Measurements from ENCODE around the gene HELZ2. TPM values are rescaled to one million over a fixed set of nuclear protein-coding genes. Genes with fewer than 3 reads are reported as not detected.

The HELZ2 gene
- total and polyA plus RNA-seq, 2 donors = 13.9 to 14.8 TPM

GRCh38 chr20:63544241-63544957 is 29.6 kb downstream of the HELZ2 start:
- H3K4me3 ChIP-seq (ENCODE audit: low read length in 2 of 2) = no peak overlapping the region
- H3K4me1 ChIP-seq (ENCODE audit: control insufficient read depth in 2 of 2, insufficient read depth in 2 of 2, low read length in 2 of 2) = peaks cover 10 to 25% of the 10 kb centered on the region in 2 donors
- peaks cover 2 to 61% of the 10 kb centered on the region in 2 donors for H3K27me3 ChIP-seq (ENCODE audit: control insufficient read depth in 2 of 2, insufficient read depth in 1 of 2, low read length in 1 of 2)
- WGBS = 92% methylated on average over 27 of the region's 27 CpGs
- H3K27ac ChIP-seq (ENCODE audit: low read depth in 1 of 2, low read length in 1 of 2) = no peak overlapping the region
- DNase-seq (ENCODE audit: low read depth in 6 of 9, low spot score in 9 of 9) = no peak
- H3K36me3 ChIP-seq (ENCODE audit: control insufficient read depth in 2 of 2, insufficient read depth in 2 of 2, low read length in 1 of 2) = no peaks in the 10 kb centered on the region
- peaks cover 0 to 6% of the 10 kb centered on the region in 2 donors for H3K9me3 ChIP-seq (ENCODE audit: control insufficient read depth in 2 of 2, insufficient read depth in 1 of 2, low read length in 1 of 2)

DNA sequence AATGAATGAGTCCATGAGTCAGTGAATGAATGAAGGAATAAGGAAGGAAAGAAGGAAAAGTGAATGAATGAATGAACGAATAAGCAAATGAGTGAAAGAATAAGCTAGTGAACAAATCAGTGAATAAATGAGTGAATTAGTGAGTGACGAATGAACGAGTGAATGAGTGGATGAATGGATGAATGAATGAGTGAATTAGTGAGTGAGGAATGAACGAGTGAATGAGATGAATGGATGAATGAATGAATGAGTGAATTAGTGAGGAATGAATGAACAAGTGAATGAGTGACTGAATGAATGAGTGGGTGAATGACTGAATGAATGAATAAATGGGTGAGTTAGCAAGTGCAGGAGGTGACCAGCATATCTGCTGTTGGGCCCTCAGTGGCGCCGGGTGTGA is 30.3 kb downstream of the HELZ2 start:
- no peak overlapping the region for H3K27ac ChIP-seq (ENCODE audit: low read depth in 1 of 2, low read length in 1 of 2)
- DNase-seq (ENCODE audit: low read depth in 6 of 9, low spot score in 9 of 9) = no peak
- H3K4me3 ChIP-seq (ENCODE audit: low read length in 2 of 2) = no peak overlapping the region
- H3K36me3 ChIP-seq (ENCODE audit: control insufficient read depth in 2 of 2, insufficient read depth in 2 of 2, low read length in 1 of 2) = no peaks in the 10 kb centered on the region
- 94% methylated on average over 6 of the region's 6 CpGs for WGBS
- peaks cover 0 to 6% of the 10 kb centered on the region in 2 donors for H3K9me3 ChIP-seq (ENCODE audit: control insufficient read depth in 2 of 2, insufficient read depth in 1 of 2, low read length in 1 of 2)
- peaks cover 2 to 57% of the 10 kb centered on the region in 2 donors for H3K27me3 ChIP-seq (ENCODE audit: control insufficient read depth in 2 of 2, insufficient read depth in 1 of 2, low read length in 1 of 2)
- H3K4me1 ChIP-seq (ENCODE audit: control insufficient read depth in 2 of 2, insufficient read depth in 2 of 2, low read length in 2 of 2) = peaks cover 9 to 25% of the 10 kb centered on the region in 2 donors

DNA sequence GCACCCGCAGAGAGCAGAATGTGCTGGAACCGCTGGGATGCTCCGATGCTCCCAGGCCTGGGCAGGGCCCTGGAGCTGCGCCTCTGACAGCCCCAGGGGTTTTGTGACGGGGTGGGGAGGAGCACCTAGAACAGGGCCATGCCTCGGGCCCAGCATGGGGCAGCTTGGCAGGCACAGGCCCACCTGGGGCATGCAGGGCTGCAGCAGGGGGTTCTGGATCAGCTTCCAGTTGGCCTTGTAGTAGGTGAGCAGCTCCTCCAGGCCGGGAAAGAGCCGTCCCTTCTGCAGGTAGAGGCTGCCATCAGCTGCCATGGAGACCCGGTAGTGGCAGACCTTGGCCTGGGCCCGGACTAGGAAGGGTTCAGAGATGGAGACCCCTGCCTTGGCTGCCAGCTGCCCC is 30.9 kb downstream of the HELZ2 start:
- no peaks in the 10 kb centered on the region for H3K36me3 ChIP-seq (ENCODE audit: control insufficient read depth in 2 of 2, insufficient read depth in 2 of 2, low read length in 1 of 2)
- H3K27me3 ChIP-seq (ENCODE audit: control insufficient read depth in 2 of 2, insufficient read depth in 1 of 2, low read length in 1 of 2) = peaks cover 2 to 51% of the 10 kb centered on the region in 2 donors
- no peak for DNase-seq (ENCODE audit: low read depth in 6 of 9, low spot score in 9 of 9)
- H3K9me3 ChIP-seq (ENCODE audit: control insufficient read depth in 2 of 2, insufficient read depth in 1 of 2, low read length in 1 of 2) = peaks cover 0 to 6% of the 10 kb centered on the region in 2 donors
- H3K4me1 ChIP-seq (ENCODE audit: control insufficient read depth in 2 of 2, insufficient read depth in 2 of 2, low read length in 2 of 2) = peaks cover 5 to 25% of the 10 kb centered on the region in 2 donors
- 95% methylated on average over 10 of the region's 10 CpGs for WGBS
- no peak overlapping the region for H3K4me3 ChIP-seq (ENCODE audit: low read length in 2 of 2)
- H3K27ac ChIP-seq (ENCODE audit: low read depth in 1 of 2, low read length in 1 of 2) = no peak overlapping the region

DNA sequence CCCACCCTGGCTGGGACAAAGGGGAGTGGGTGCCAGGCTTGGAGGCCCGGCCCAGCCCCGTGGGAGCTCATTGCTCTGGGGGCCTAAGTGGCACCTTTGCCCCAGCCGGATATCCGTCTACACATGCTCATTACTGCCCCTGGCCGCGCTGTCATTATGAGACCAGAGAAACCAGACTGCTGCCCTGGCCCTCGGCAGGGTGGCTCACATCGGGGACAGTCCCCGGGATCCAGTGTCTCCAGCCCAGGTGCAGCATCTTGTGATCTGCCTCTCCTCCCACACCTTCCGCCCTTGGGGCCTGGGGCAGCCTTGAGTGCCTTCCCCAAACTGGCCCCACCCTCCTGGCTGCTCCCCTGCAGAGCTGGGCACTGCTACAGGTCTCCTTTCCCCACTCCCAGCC is 31.3 kb downstream of the HELZ2 start:
- H3K4me1 ChIP-seq (ENCODE audit: control insufficient read depth in 2 of 2, insufficient read depth in 2 of 2, low read length in 2 of 2) = peaks cover 5 to 29% of the 10 kb centered on the region in 2 donors
- no peak for DNase-seq (ENCODE audit: low read depth in 6 of 9, low spot score in 9 of 9)
- no peak overlapping the region for H3K27ac ChIP-seq (ENCODE audit: low read depth in 1 of 2, low read length in 1 of 2)
- no peak overlapping the region for H3K4me3 ChIP-seq (ENCODE audit: low read length in 2 of 2)
- H3K36me3 ChIP-seq (ENCODE audit: control insufficient read depth in 2 of 2, insufficient read depth in 2 of 2, low read length in 1 of 2) = no peaks in the 10 kb centered on the region
- H3K27me3 ChIP-seq (ENCODE audit: control insufficient read depth in 2 of 2, insufficient read depth in 1 of 2, low read length in 1 of 2) = peaks cover 2 to 46% of the 10 kb centered on the region in 2 donors
- 95% methylated on average over 10 of the region's 10 CpGs for WGBS
- H3K9me3 ChIP-seq (ENCODE audit: control insufficient read depth in 2 of 2, insufficient read depth in 1 of 2, low read length in 1 of 2) = peaks cover 0 to 6% of the 10 kb centered on the region in 2 donors

DNA sequence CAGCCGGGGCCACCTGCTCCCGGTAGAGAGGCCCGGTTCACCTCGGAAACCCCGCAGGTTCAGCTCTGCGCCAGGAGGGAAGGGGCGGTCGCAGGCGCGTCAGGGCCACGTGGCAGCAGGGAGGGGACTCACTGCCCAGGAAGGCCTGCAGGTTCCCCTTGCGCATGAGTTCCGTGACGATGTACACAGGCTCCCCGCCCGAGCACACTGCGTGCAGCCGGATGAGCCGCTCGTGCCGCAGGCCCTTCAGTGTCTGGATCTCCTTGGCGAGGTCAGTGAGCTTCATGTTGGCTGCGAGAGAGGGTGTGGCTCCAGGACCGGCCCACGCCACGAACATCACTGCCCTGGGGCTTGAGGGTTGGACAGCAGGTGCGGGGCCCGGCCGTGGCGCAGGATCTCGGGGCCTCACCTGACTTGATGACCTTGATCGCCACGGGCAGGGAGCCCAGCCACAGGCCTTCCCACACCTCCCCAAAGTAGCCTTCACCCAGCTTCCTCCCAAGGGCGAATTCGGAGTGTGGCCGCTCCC is 31.9 kb downstream of the HELZ2 start:
- 95% methylated on average over 36 of the region's 36 CpGs for WGBS
- Histone ChIP-seq H3K36me3 (ENCODE audit: control insufficient read depth in 2 of 2, insufficient read depth in 2 of 2, low read length in 1 of 2) (no peaks in the 10 kb centered on the region), H3K27me3 (ENCODE audit: control insufficient read depth in 2 of 2, insufficient read depth in 1 of 2, low read length in 1 of 2) (peaks cover under 1 to 40% of the 10 kb centered on the region in 2 donors), H3K4me1 (ENCODE audit: control insufficient read depth in 2 of 2, insufficient read depth in 2 of 2, low read length in 2 of 2) (peaks cover 5 to 35% of the 10 kb centered on the region in 2 donors), H3K9me3 (ENCODE audit: control insufficient read depth in 2 of 2, insufficient read depth in 1 of 2, low read length in 1 of 2) (peaks cover 0 to 6% of the 10 kb centered on the region in 2 donors), H3K4me3 (ENCODE audit: low read length in 2 of 2) (no peak overlapping the region), H3K27ac (ENCODE audit: low read depth in 1 of 2, low read length in 1 of 2) (no peak overlapping the region)
- DNase-seq (ENCODE audit: low read depth in 6 of 9, low spot score in 9 of 9) = no peak

- Histone ChIP-seq H3K9me3 (ENCODE audit: control insufficient read depth in 2 of 2, insufficient read depth in 1 of 2, low read length in 1 of 2) (peaks cover 0 to 5% of the 10 kb centered on the region in 2 donors), H3K4me3 (ENCODE audit: low read length in 2 of 2) (no peak overlapping the region), H3K27me3 (ENCODE audit: control insufficient read depth in 2 of 2, insufficient read depth in 1 of 2, low read length in 1 of 2) (peaks cover 0 to 33% of the 10 kb centered on the region in 2 donors), H3K4me1 (ENCODE audit: control insufficient read depth in 2 of 2, insufficient read depth in 2 of 2, low read length in 2 of 2) (peaks cover 5 to 36% of the 10 kb centered on the region in 2 donors), H3K36me3 (ENCODE audit: control insufficient read depth in 2 of 2, insufficient read depth in 2 of 2, low read length in 1 of 2) (no peaks in the 10 kb centered on the region), H3K27ac (ENCODE audit: low read depth in 1 of 2, low read length in 1 of 2) (no peak overlapping the region)
- 97% methylated on average over 28 of the region's 28 CpGs for WGBS
- DNase-seq (ENCODE audit: low read depth in 6 of 9, low spot score in 9 of 9) = no peak
These were observed 32.7 kb downstream of the HELZ2 start for GRCh38 chr20:63541371-63541770.

GRCh38 chr20:63540417-63541186 is 33.4 kb downstream of the HELZ2 start:
- peaks cover 2 to 29% of the 10 kb centered on the region in 2 donors for H3K4me1 ChIP-seq (ENCODE audit: control insufficient read depth in 2 of 2, insufficient read depth in 2 of 2, low read length in 2 of 2)
- H3K27ac ChIP-seq (ENCODE audit: low read depth in 1 of 2, low read length in 1 of 2) = no peak overlapping the region
- H3K4me3 ChIP-seq (ENCODE audit: low read length in 2 of 2) = no peak overlapping the region
- 92% methylated on average over 49 of the region's 49 CpGs for WGBS
- DNase-seq (ENCODE audit: low read depth in 6 of 9, low spot score in 9 of 9) = no peak
- peaks cover 0 to 25% of the 10 kb centered on the region in 2 donors for H3K27me3 ChIP-seq (ENCODE audit: control insufficient read depth in 2 of 2, insufficient read depth in 1 of 2, low read length in 1 of 2)
- no peaks in the 10 kb centered on the region for H3K36me3 ChIP-seq (ENCODE audit: control insufficient read depth in 2 of 2, insufficient read depth in 2 of 2, low read length in 1 of 2)
- H3K9me3 ChIP-seq (ENCODE audit: control insufficient read depth in 2 of 2, insufficient read depth in 1 of 2, low read length in 1 of 2) = no peaks in the 10 kb centered on the region

GRCh38 chr20:63539441-63540370 is 34.3 kb downstream of the HELZ2 start:
- H3K27ac ChIP-seq (ENCODE audit: low read depth in 1 of 2, low read length in 1 of 2) = no peak overlapping the region
- DNase-seq (ENCODE audit: low read depth in 6 of 9, low spot score in 9 of 9) = no peak
- H3K4me3 ChIP-seq (ENCODE audit: low read length in 2 of 2) = no peak overlapping the region
- peaks cover 2 to 25% of the 10 kb centered on the region in 2 donors for H3K4me1 ChIP-seq (ENCODE audit: control insufficient read depth in 2 of 2, insufficient read depth in 2 of 2, low read length in 2 of 2)
- no peaks in the 10 kb centered on the region for H3K9me3 ChIP-seq (ENCODE audit: control insufficient read depth in 2 of 2, insufficient read depth in 1 of 2, low read length in 1 of 2)
- H3K27me3 ChIP-seq (ENCODE audit: control insufficient read depth in 2 of 2, insufficient read depth in 1 of 2, low read length in 1 of 2) = peaks cover 0 to 23% of the 10 kb centered on the region in 2 donors
- 94% methylated on average over 29 of the region's 29 CpGs for whole genome bisulfite sequencing
- H3K36me3 ChIP-seq (ENCODE audit: control insufficient read depth in 2 of 2, insufficient read depth in 2 of 2, low read length in 1 of 2) = no peaks in the 10 kb centered on the region
